ENCODE results near the gene ERF.

GRCh38 chr19:42270346-42271044 is 15.6 kb upstream of the ERF start:
- TF ChIP-seq GATA2 (IDR thresholded peaks at IDR 0.05; ENCODE audit: low read depth, low read length) (no peak), GATA3 (IDR thresholded peaks at IDR 0.05; ENCODE audit: low read depth, low read length) (no peak)
